CD8-positive, alpha-beta memory T cell (primary cell): ENCODE measurements around the gene C1QTNF7. TPM values are rescaled to one million over a fixed set of nuclear protein-coding genes. Genes with fewer than 3 reads are reported as not detected.

ENCODE experiments used
- CTCF ChIA-PET: fragments of 350-600 bp; sonication (Branson Sonifier 250); formaldehyde crosslinking; loops from one replicate; lab custom pipeline; 2021; ENCODE audit warnings: antibody characterized with exemption; lab: Charles Lee
- POLR2A ChIA-PET: fragments of 350-600 bp; sonication (Branson Sonifier 250); formaldehyde crosslinking; loops from one replicate; lab custom pipeline; 2021; ENCODE audit warnings: antibody characterized with exemption; lab: Charles Lee
- DNase-seq, 5 donors: peaks; one replicate each; pipeline versions ENCODE4 v3.0.0 to v3.0.0-alpha.2; 2020 to 2022; ENCODE audit warnings: mixed read lengths in 1 of 5
- H3K27ac ChIP-seq: one replicate; pipeline ENCODE4 v1.7.0; 2013; ENCODE audit warnings: low read depth, mild to moderate bottlenecking, low read length, moderate library complexity
- H3K27me3 ChIP-seq: 2 replicates; pipeline ENCODE4 v1.7.0; 2013; ENCODE audit warnings: low read length, mild to moderate bottlenecking; ENCODE audit not compliant: insufficient read depth, poor library complexity, severe bottlenecking
- H3K36me3 ChIP-seq: 2 replicates; pipeline ENCODE4 v1.7.0; 2013; ENCODE audit warnings: mild to moderate bottlenecking, low read length, moderate library complexity; ENCODE audit not compliant: insufficient read depth
- H3K4me1 ChIP-seq: 2 replicates; pipeline ENCODE4 v1.7.0; 2013; ENCODE audit warnings: mild to moderate bottlenecking, low read length, moderate library complexity; ENCODE audit not compliant: insufficient read depth
- H3K4me3 ChIP-seq: 2 replicates; pipeline ENCODE4 v1.7.0; 2013; ENCODE audit warnings: mild to moderate bottlenecking, low read length
- H3K9me3 ChIP-seq: 2 replicates; pipeline ENCODE4 v1.7.0; 2013; ENCODE audit warnings: mild to moderate bottlenecking, low read length
- H3K27ac Mint-ChIP-seq, 8 donors: one replicate each; pipeline ENCODE4 v1.8.0; 2020 to 2021; ENCODE audit warnings: mixed read lengths in 8 of 8, mild to moderate bottlenecking in 6 of 8, inconsistent platforms in 3 of 8, moderate library complexity in 3 of 8
- H3K27me3 Mint-ChIP-seq, 2 donors: one replicate each; pipeline ENCODE4 v1.8.0; 2020 to 2021; ENCODE audit warnings: mixed read lengths in 2 of 2, mild to moderate bottlenecking in 1 of 2, moderate library complexity in 1 of 2
- H3K36me3 Mint-ChIP-seq, 3 donors: one replicate each; pipeline ENCODE4 v1.8.0; 2020 to 2021; ENCODE audit warnings: mixed read lengths in 3 of 3, inconsistent platforms in 1 of 3, mild to moderate bottlenecking in 1 of 3
- H3K4me1 Mint-ChIP-seq, 3 donors: one replicate each; pipeline ENCODE4 v1.8.0; 2020 to 2021; ENCODE audit warnings: mixed read lengths in 3 of 3, inconsistent platforms in 1 of 3, mild to moderate bottlenecking in 1 of 3
- H3K4me3 Mint-ChIP-seq, 7 donors: one replicate each; pipeline ENCODE4 v1.8.0; 2020 to 2021; ENCODE audit warnings: mixed read lengths in 7 of 7, mild to moderate bottlenecking in 6 of 7, moderate library complexity in 4 of 7, inconsistent platforms in 2 of 7
- H3K9me3 Mint-ChIP-seq, 5 donors: one replicate each; pipeline ENCODE4 v1.8.0; 2020 to 2022; ENCODE audit warnings: mixed read lengths in 5 of 5, mild to moderate bottlenecking in 3 of 5, moderate library complexity in 2 of 5, inconsistent platforms in 1 of 5
- polyA plus RNA-seq: library from polyadenylated mRNA; unstranded; fragments of 300-500 nt; fragmentation: Illumina TruSeq; gene quantifications from one replicate; pipeline ENCODE4 v1.2.3, GENCODE V29; 2021
- total RNA-seq, 2 experiments: library from RNA; stranded (reverse); gene quantifications; one replicate each; pipeline ENCODE4 v1.2.3, GENCODE V29; 2021

Gene C1QTNF7
- total and polyA plus RNA-seq, 3 experiments from 2014 or later, result not detected

DNA sequence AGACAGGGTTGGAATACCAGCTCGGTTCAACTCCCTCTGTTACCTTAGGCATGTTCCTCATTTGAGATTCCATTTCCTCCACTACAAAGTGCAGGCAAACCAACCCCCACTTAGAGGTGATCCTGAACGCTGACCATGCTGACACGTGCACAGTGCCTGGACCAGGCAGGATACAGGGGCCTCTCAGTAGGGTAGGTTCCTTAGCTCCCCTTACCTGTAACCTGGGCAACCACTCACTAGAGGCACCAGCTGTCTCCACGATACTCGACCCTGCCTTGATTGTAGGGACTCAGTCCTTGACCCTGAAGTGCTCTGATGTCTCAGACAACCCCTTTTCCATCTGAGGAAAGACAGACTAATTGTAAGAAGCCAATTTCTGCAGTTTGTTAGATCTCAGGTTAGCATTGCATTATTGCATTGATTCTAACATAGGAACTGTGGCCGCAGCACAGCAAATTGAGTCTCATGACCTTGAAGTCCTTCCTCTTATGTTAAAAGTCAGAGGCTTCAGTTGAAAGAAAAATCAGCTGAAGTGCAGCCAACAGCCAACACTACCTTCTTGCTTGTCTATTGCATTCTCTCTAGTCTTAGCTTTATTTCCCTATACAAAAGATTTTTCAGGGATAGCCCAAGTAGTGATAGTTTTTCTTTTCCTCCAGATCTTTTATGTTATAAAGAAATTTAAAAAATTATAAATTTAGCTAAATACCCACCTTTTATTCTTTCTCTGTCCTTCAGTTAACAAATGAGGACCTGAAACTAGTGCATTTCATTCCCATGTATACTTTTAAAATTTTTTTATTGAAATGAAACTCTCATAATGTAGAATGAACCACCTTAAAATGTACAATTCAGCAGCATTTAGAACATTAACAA is 11.2 kb upstream of the C1QTNF7 start:
- CTCF ChIA-PET, result interaction anchor here (1.0 kb wide), 1 partner anchor 15 kb away, joined by 3 read pairs; no protein-coding TSS in a partner anchor
- peaks cover 13 to 25% (median 17%) of the 10 kb centered on the region in 3 donors for H3K4me1 Mint-ChIP-seq
- DNase-seq, result no peak
- no peak overlapping the region for H3K27ac ChIP-seq
- no peaks in the 10 kb centered on the region for H3K36me3 ChIP-seq
- H3K27me3 ChIP-seq, result no peaks in the 10 kb centered on the region
- H3K4me1 ChIP-seq, result peaks cover 10% of the 10 kb centered on the region
- H3K9me3 ChIP-seq, result no peaks in the 10 kb centered on the region
- POLR2A ChIA-PET, result no interaction called here
- no peak overlapping the region for H3K27ac Mint-ChIP-seq
- H3K4me3 ChIP-seq, result no peak overlapping the region
- peaks cover 0 to 11% (median 2%) of the 10 kb centered on the region in 3 donors for H3K36me3 Mint-ChIP-seq
- H3K9me3 Mint-ChIP-seq, result no peaks in the 10 kb centered on the region
- H3K4me3 Mint-ChIP-seq, result no peak overlapping the region
- H3K27me3 Mint-ChIP-seq, result peaks cover 1 to 4% of the 10 kb centered on the region in 2 donors

- no peak for DNase-seq
- no peak overlapping the region for H3K27ac Mint-ChIP-seq
- peaks cover 0 to 11% (median 2%) of the 10 kb centered on the region in 3 donors for H3K36me3 Mint-ChIP-seq
- Histone ChIP-seq H3K36me3 (no peaks in the 10 kb centered on the region), H3K27ac (no peak overlapping the region), H3K27me3 (no peaks in the 10 kb centered on the region), H3K4me1 (peaks cover 7% of the 10 kb centered on the region), H3K9me3 (no peaks in the 10 kb centered on the region), H3K4me3 (no peak overlapping the region)
- CTCF ChIA-PET, result no interaction called here
- no peak overlapping the region for H3K4me3 Mint-ChIP-seq
- no peaks in the 10 kb centered on the region for H3K9me3 Mint-ChIP-seq
- H3K27me3 Mint-ChIP-seq, result peaks cover 1 to 4% of the 10 kb centered on the region in 2 donors
- POLR2A ChIA-PET, result no interaction called here
- peaks cover 9 to 21% (median 13%) of the 10 kb centered on the region in 3 donors for H3K4me1 Mint-ChIP-seq
Observed at GRCh38 chr4:15417233-15417660, 10.6 kb upstream of the C1QTNF7 start.

DNA sequence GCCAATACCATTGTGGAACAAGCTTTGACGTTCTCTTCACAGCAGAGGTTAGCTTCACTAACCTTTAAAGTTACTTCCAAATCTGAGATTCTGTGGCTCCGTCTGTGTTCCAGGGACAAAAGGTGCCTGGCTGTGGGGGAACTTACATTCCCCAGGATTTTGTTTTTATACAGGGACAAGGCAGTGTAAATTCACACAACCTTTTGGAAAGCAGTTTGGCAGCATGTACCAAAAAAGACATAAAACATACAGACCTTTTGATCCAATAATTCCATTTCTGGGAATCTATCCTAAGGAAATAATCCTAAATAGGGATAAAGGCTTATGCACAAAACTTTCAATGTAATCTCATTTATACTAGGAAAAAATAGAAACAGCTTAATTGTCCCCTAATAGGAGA is 8.9 kb upstream of the C1QTNF7 start:
- H3K27ac Mint-ChIP-seq, result no peak overlapping the region
- POLR2A ChIA-PET, result no interaction called here
- no peak overlapping the region for H3K4me3 Mint-ChIP-seq
- Histone ChIP-seq H3K27ac (no peak overlapping the region), H3K4me1 (no peaks in the 10 kb centered on the region), H3K4me3 (no peak overlapping the region), H3K27me3 (no peaks in the 10 kb centered on the region), H3K9me3 (no peaks in the 10 kb centered on the region), H3K36me3 (no peaks in the 10 kb centered on the region)
- peaks cover 0 to 5% (median 3%) of the 10 kb centered on the region in 3 donors for H3K4me1 Mint-ChIP-seq
- peaks cover 4 to 5% of the 10 kb centered on the region in 2 donors for H3K27me3 Mint-ChIP-seq
- CTCF ChIA-PET, result no interaction called here
- H3K36me3 Mint-ChIP-seq, result peaks cover 0 to 11% (median 2%) of the 10 kb centered on the region in 3 donors
- no peak for DNase-seq
- H3K9me3 Mint-ChIP-seq, result no peaks in the 10 kb centered on the region

GRCh38 chr4:15420642-15421041 is 7.2 kb upstream of the C1QTNF7 start:
- ChIA-PET CTCF (interaction anchor here (0.6 kb wide), 1 partner anchor 1712 kb away, joined by 4 read pairs; no protein-coding TSS in a partner anchor), POLR2A (no interaction called here)
- no peak overlapping the region for H3K27ac ChIP-seq
- H3K4me3 ChIP-seq, result no peak overlapping the region
- H3K27me3 ChIP-seq, result no peaks in the 10 kb centered on the region
- H3K36me3 ChIP-seq, result no peaks in the 10 kb centered on the region
- Mint-ChIP-seq H3K4me3 (no peak overlapping the region), H3K27me3 (peaks cover 4 to 5% of the 10 kb centered on the region in 2 donors), H3K4me1 (no peaks in the 10 kb centered on the region), H3K27ac (no peak overlapping the region), H3K36me3 (peaks cover 0 to 11% (median 0%) of the 10 kb centered on the region in 3 donors), H3K9me3 (no peaks in the 10 kb centered on the region)
- H3K9me3 ChIP-seq, result no peaks in the 10 kb centered on the region
- DNase-seq, result no peak
- no peaks in the 10 kb centered on the region for H3K4me1 ChIP-seq

GRCh38 chr4:15423285-15423711 is 4.5 kb upstream of the C1QTNF7 start:
- no peaks in the 10 kb centered on the region for H3K4me1 ChIP-seq
- no peaks in the 10 kb centered on the region for H3K9me3 ChIP-seq
- H3K4me3 ChIP-seq, result no peak overlapping the region
- no peaks in the 10 kb centered on the region for H3K27me3 ChIP-seq
- Mint-ChIP-seq H3K9me3 (no peaks in the 10 kb centered on the region), H3K27ac (no peak overlapping the region), H3K36me3 (peaks cover 0 to 2% (median 0%) of the 10 kb centered on the region in 3 donors), H3K27me3 (peaks cover 4 to 5% of the 10 kb centered on the region in 2 donors), H3K4me3 (no peak overlapping the region), H3K4me1 (no peaks in the 10 kb centered on the region)
- ChIA-PET POLR2A (no interaction called here), CTCF (no interaction called here)
- no peaks in the 10 kb centered on the region for H3K36me3 ChIP-seq
- H3K27ac ChIP-seq, result no peak overlapping the region
- DNase-seq, result no peak

GRCh38 chr4:15425520-15425919 is 2.3 kb upstream of the C1QTNF7 start:
- Mint-ChIP-seq H3K27ac (no peak overlapping the region), H3K9me3 (no peaks in the 10 kb centered on the region), H3K27me3 (peaks cover 0 to 5% of the 10 kb centered on the region in 2 donors), H3K4me3 (no peak overlapping the region), H3K36me3 (no peaks in the 10 kb centered on the region), H3K4me1 (no peaks in the 10 kb centered on the region)
- H3K27me3 ChIP-seq, result no peaks in the 10 kb centered on the region
- DNase-seq, result no peak
- no peak overlapping the region for H3K4me3 ChIP-seq
- no peaks in the 10 kb centered on the region for H3K36me3 ChIP-seq
- ChIA-PET CTCF (no interaction called here), POLR2A (no interaction called here)
- H3K9me3 ChIP-seq, result no peaks in the 10 kb centered on the region
- H3K27ac ChIP-seq, result no peak overlapping the region
- no peaks in the 10 kb centered on the region for H3K4me1 ChIP-seq

DNA sequence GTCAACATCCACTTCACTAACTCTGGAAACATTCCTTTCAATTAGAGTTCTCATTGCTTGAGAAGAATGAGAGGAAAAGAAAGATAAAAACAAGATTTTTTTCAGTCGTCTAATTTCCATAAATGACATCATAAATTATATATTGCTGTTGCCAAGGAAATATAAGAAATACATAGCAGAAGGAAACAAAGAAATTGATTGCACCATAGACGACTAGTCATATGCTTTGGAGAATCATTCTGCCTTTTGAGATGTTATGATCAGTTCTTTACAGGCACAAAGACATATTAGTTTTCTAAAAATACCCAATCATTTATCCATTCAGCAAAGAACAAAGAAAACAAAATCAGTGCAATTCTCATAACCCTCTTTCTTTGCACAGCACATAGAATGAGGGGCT is 672 bp upstream of the C1QTNF7 start:
- no peaks in the 10 kb centered on the region for H3K27me3 ChIP-seq
- Mint-ChIP-seq H3K9me3 (no peaks in the 10 kb centered on the region), H3K27me3 (peaks cover 0 to 6% of the 10 kb centered on the region in 2 donors), H3K4me3 (no peak overlapping the region), H3K4me1 (no peaks in the 10 kb centered on the region), H3K36me3 (peaks cover 0 to 2% (median 0%) of the 10 kb centered on the region in 3 donors), H3K27ac (no peak overlapping the region)
- H3K36me3 ChIP-seq, result no peaks in the 10 kb centered on the region
- H3K4me3 ChIP-seq, result no peak overlapping the region
- no peaks in the 10 kb centered on the region for H3K4me1 ChIP-seq
- DNase-seq, result no peak
- H3K9me3 ChIP-seq, result no peaks in the 10 kb centered on the region
- no peak overlapping the region for H3K27ac ChIP-seq
- ChIA-PET POLR2A (no interaction called here), CTCF (no interaction called here)

DNA sequence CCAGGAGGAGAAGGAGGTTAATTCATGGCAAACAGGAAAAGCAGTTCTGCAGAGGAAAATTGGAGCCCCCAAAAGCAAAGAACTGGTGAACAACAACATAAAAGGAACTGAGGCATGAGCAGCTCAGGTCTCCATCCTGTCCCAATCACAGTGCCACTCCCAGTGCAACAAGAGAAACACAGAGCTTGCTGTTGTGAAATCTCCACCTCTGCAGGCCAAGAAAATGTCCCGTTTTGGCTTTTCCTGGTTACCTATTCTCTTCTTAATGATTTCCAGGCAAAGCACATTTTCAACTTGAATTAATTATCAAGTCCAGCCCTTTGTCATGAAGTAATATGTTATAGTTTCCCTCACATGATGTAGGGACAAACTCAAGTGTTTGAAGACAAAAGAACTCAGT is 778 bp downstream of the C1QTNF7 start:
- Mint-ChIP-seq H3K4me1 (no peaks in the 10 kb centered on the region), H3K27ac (no peak overlapping the region), H3K36me3 (peaks cover 0 to 2% (median 0%) of the 10 kb centered on the region in 3 donors), H3K9me3 (no peaks in the 10 kb centered on the region), H3K4me3 (no peak overlapping the region), H3K27me3 (peaks cover 0 to 5% of the 10 kb centered on the region in 2 donors)
- no peaks in the 10 kb centered on the region for H3K27me3 ChIP-seq
- H3K36me3 ChIP-seq, result no peaks in the 10 kb centered on the region
- DNase-seq, result no peak
- H3K4me1 ChIP-seq, result no peaks in the 10 kb centered on the region
- no peak overlapping the region for H3K4me3 ChIP-seq
- ChIA-PET CTCF (no interaction called here), POLR2A (no interaction called here)
- H3K27ac ChIP-seq, result no peak overlapping the region
- H3K9me3 ChIP-seq, result no peaks in the 10 kb centered on the region
